Measurements from ENCODE around the gene FAM222B. TPM values are rescaled to one million over a fixed set of nuclear protein-coding genes. Genes with fewer than 3 reads are reported as not detected.

FAM222B gene
- total and polyA plus RNA-seq, 9 of the 15 experiments (the other 6 are each of a cell fraction or from before 2014, with no cell fraction given): 4.0 to 34.6 (median 7.5) TPM

GRCh38 chr17:28725660-28726225 lies 116.8 kb downstream of the FAM222B start (continued):
- TF ChIP-seq FOXM1 (IDR thresholded peaks at IDR 0.05; ENCODE audit: low read depth): no peak
- peak; percentile 92 for TF ChIP-seq FOXM1 (CRISPR knock-in tag; IDR thresholded peaks at IDR 0.05; ENCODE audit: low read depth)
- TF ChIP-seq UBTF (IDR thresholded peaks at IDR 0.05; ENCODE audit: borderline replicate concordance in 1 of 2, low read depth in 2 of 2, low read length in 2 of 2): no peak
- no peak for TF ChIP-seq ZNF584 (CRISPR knock-in tag; IDR thresholded peaks at IDR 0.05; ENCODE audit: low read depth)
- TF ChIP-seq ETV1 (tag; conservative IDR thresholded peaks at IDR 0.05; ENCODE audit: low read depth): peak; percentile 28; the same call in 1 of the 2 replicates
- TF ChIP-seq, protein P1, sequence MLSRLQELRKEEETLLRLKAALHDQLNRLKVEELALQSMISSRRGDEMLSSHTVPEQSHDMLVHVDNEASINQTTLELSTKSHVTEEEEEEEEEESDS (CRISPR knock-in tag; IDR thresholded peaks at IDR 0.05): no peak
- TF ChIP-seq, protein P2, sequence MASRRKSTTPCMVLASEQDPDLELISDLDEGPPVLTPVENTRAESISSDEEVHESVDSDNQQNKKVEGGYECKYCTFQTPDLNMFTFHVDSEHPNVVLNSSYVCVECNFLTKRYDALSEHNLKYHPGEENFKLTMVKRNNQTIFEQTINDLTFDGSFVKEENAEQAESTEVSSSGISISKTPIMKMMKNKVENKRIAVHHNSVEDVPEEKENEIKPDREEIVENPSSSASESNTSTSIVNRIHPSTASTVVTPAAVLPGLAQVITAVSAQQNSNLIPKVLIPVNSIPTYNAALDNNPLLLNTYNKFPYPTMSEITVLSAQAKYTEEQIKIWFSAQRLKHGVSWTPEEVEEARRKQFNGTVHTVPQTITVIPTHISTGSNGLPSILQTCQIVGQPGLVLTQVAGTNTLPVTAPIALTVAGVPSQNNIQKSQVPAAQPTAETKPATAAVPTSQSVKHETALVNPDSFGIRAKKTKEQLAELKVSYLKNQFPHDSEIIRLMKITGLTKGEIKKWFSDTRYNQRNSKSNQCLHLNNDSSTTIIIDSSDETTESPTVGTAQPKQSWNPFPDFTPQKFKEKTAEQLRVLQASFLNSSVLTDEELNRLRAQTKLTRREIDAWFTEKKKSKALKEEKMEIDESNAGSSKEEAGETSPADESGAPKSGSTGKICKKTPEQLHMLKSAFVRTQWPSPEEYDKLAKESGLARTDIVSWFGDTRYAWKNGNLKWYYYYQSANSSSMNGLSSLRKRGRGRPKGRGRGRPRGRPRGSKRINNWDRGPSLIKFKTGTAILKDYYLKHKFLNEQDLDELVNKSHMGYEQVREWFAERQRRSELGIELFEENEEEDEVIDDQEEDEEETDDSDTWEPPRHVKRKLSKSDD (conservative IDR thresholded peaks at IDR 0.05; ENCODE audit: low read length): no peak
- peak; percentile 13; the same call in 1 of the 2 replicates for TF ChIP-seq PML (IDR thresholded peaks at IDR 0.05; ENCODE audit: low read length)
- TF ChIP-seq, protein P3, sequence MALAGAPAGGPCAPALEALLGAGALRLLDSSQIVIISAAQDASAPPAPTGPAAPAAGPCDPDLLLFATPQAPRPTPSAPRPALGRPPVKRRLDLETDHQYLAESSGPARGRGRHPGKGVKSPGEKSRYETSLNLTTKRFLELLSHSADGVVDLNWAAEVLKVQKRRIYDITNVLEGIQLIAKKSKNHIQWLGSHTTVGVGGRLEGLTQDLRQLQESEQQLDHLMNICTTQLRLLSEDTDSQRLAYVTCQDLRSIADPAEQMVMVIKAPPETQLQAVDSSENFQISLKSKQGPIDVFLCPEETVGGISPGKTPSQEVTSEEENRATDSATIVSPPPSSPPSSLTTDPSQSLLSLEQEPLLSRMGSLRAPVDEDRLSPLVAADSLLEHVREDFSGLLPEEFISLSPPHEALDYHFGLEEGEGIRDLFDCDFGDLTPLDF (CRISPR knock-in tag; IDR thresholded peaks at IDR 0.05): 0 out of 2 replicates have a peak, but pooled peaks have one; percentile 18
- TF ChIP-seq HNRNPL (IDR thresholded peaks at IDR 0.05; ENCODE audit: low read depth, low read length): peak; percentile 90
- no peak for TF ChIP-seq ZZZ3 (IDR thresholded peaks at IDR 0.05)
- peak; percentile 77 for TF ChIP-seq CTBP1 (IDR thresholded peaks at IDR 0.05; ENCODE audit: borderline replicate concordance)
- TF ChIP-seq ZNF311 (CRISPR knock-in tag; IDR thresholded peaks at IDR 0.05): peak; percentile 45; the same call in 1 of the 2 replicates
- TF ChIP-seq, protein P4, sequence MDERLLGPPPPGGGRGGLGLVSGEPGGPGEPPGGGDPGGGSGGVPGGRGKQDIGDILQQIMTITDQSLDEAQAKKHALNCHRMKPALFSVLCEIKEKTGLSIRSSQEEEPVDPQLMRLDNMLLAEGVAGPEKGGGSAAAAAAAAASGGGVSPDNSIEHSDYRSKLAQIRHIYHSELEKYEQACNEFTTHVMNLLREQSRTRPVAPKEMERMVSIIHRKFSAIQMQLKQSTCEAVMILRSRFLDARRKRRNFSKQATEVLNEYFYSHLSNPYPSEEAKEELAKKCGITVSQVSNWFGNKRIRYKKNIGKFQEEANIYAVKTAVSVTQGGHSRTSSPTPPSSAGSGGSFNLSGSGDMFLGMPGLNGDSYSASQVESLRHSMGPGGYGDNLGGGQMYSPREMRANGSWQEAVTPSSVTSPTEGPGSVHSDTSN (CRISPR knock-in tag; IDR thresholded peaks at IDR 0.05; ENCODE audit: low read depth): no peak
- TF ChIP-seq, protein P4 (tag; conservative IDR thresholded peaks at IDR 0.05; ENCODE audit: low read depth): no peak
- peak; percentile 44 for TF ChIP-seq HNRNPK (IDR thresholded peaks at IDR 0.05; ENCODE audit: low read depth, low read length, poor library complexity, severe bottlenecking)
- TF ChIP-seq GABPB2 (CRISPR knock-in tag; conservative IDR thresholded peaks at IDR 0.05): peak; percentile 74; the same call in 1 of the 2 replicates
- TF ChIP-seq PRPF4 (IDR thresholded peaks at IDR 0.05; ENCODE audit: insufficient read depth, low read depth, low read length, poor library complexity, severe bottlenecking): peak; percentile 82
- TF ChIP-seq CC2D1A (IDR thresholded peaks at IDR 0.05): peak; percentile 76

Measured in K562 (cell line).